PFSK-1 (cell line): ENCODE results near the gene MYL6B.

Experiments used
- FOXP2 ChIP-seq: optimal IDR thresholded peaks from 2 replicates; pipeline ENCODE3; 2011; ENCODE audit warnings: borderline replicate concordance, control low read depth, inconsistent platforms; ENCODE audit not compliant: insufficient read depth; ENCODE audit errors: extremely low read length, extremely low read depth
- POLR2AphosphoS5 ChIP-seq: IDR thresholded peaks from 2 replicates; pipeline ENCODE4 v1.6.1; 2012; ENCODE audit warnings: low read depth, mild to moderate bottlenecking, control low read depth, low read length, moderate library complexity
- REST ChIP-seq, 2 experiments: IDR thresholded peaks; 2 replicates each; pipeline versions ENCODE4 v1.6.1 to v1.8.0; 2011 to 2012; ENCODE audit warnings: low read depth in 2 of 2, low read length in 2 of 2, control low read depth in 1 of 2, inconsistent platforms in 1 of 2, mild to moderate bottlenecking in 1 of 2, moderate library complexity in 1 of 2; ENCODE audit not compliant: insufficient read depth in 1 of 2
- SIN3A ChIP-seq: IDR thresholded peaks from 2 replicates; pipeline ENCODE4 v1.6.1; 2012; ENCODE audit warnings: mild to moderate bottlenecking, low read length, moderate library complexity, borderline replicate concordance; ENCODE audit not compliant: insufficient read depth
- TAF1 ChIP-seq: IDR thresholded peaks from 2 replicates; pipeline ENCODE4 v1.6.1; 2012; ENCODE audit warnings: low read length, control low read depth, borderline replicate concordance; ENCODE audit not compliant: insufficient read depth

MYL6B gene

GRCh38 chr12:56137853-56138571, 14.4 kb upstream of the MYL6B start:
- TF ChIP-seq TAF1 (no peak), FOXP2 (no peak), SIN3A (no peak), REST (IDR thresholded peaks at IDR 0.05; ENCODE audit: insufficient read depth in 1 of 2, low read depth in 2 of 2, low read length in 2 of 2) (no peak), POLR2AphosphoS5 (no peak)

GRCh38 chr12:56141946-56142784, 10.2 kb upstream of the MYL6B start:
- TF ChIP-seq REST (IDR thresholded peaks at IDR 0.05; ENCODE audit: insufficient read depth in 1 of 2, low read depth in 2 of 2, low read length in 2 of 2) (no peak), FOXP2 (no peak), POLR2AphosphoS5 (no peak), TAF1 (no peak), SIN3A (no peak)

GRCh38 chr12:56143217-56143616, 9.2 kb upstream of the MYL6B start:
- TF ChIP-seq REST (IDR thresholded peaks at IDR 0.05; ENCODE audit: insufficient read depth in 1 of 2, low read depth in 2 of 2, low read length in 2 of 2) (no peak), TAF1 (no peak), FOXP2 (no peak), POLR2AphosphoS5 (no peak), SIN3A (no peak)

GRCh38 chr12:56143870-56144269, 8.5 kb upstream of the MYL6B start:
- TF ChIP-seq SIN3A = no peak
- TF ChIP-seq POLR2AphosphoS5 = no peak
- TF ChIP-seq FOXP2 = no peak
- no peak for TF ChIP-seq TAF1
- TF ChIP-seq REST (IDR thresholded peaks at IDR 0.05; ENCODE audit: insufficient read depth in 1 of 2, low read depth in 2 of 2, low read length in 2 of 2) = no peak
